Anterior cingulate cortex (tissue), 58 donors: ENCODE data around the gene CNOT1.
A peak's percentile ranks its signal among the peaks of the same experiment; 100 is the strongest.
"Not testable (repeated sequence)": the region's sequence is repeated elsewhere in the genome, so short reads cannot be mapped to it uniquely, and the experiment has no call there.

Experiments
- DNase-seq, 58 donors: peaks; one replicate each; lab custom pipeline; 2025; lab: John Stamatoyannopoulos, UW

Gene CNOT1

GRCh38 chr16:58639230-58639629, 9.6 kb upstream of the CNOT1 start:
- DNase-seq, result no peak

- no peak for DNase-seq
These were observed 8.8 kb upstream of the CNOT1 start for GRCh38 chr16:58638148-58639036.

- DNase-seq, result not testable (repeated sequence)
These were observed 7.4 kb upstream of the CNOT1 start for GRCh38 chr16:58637021-58637420.

GRCh38 chr16:58636466-58636865, 6.8 kb upstream of the CNOT1 start:
- DNase-seq, result no peak

- DNase-seq, result no peak
These were observed 5.9 kb upstream of the CNOT1 start for GRCh38 chr16:58635502-58635901.

GRCh38 chr16:58634265-58634802, 4.7 kb upstream of the CNOT1 start:
- DNase-seq, result no peak

- DNase-seq, result peak in 30 of 58 donors; percentile 5 to 63 (median 40)
These were observed 537 bp downstream of the CNOT1 start for GRCh38 chr16:58628845-58629732.

GRCh38 chr16:58624209-58624608, 5.4 kb downstream of the CNOT1 start:
- DNase-seq, result no peak

GRCh38 chr16:58620396-58620795, 9.2 kb downstream of the CNOT1 start:
- no peak for DNase-seq

GRCh38 chr16:58615280-58615679, 14.3 kb downstream of the CNOT1 start:
- no peak for DNase-seq

GRCh38 chr16:58614860-58615259, 14.8 kb downstream of the CNOT1 start:
- no peak for DNase-seq

- no peak for DNase-seq
These were observed 15.4 kb downstream of the CNOT1 start for GRCh38 chr16:58614212-58614611.

GRCh38 chr16:58612965-58613364, 16.7 kb downstream of the CNOT1 start:
- DNase-seq, result not testable (repeated sequence)

GRCh38 chr16:58608601-58609136, 21.0 kb downstream of the CNOT1 start:
- no peak for DNase-seq

- no peak for DNase-seq
These were observed 24.1 kb downstream of the CNOT1 start for GRCh38 chr16:58605562-58605961.

- DNase-seq, result no peak
These were observed 38.5 kb downstream of the CNOT1 start for GRCh38 chr16:58591083-58591482.

- DNase-seq, result no peak
These were observed 40.2 kb downstream of the CNOT1 start for GRCh38 chr16:58589326-58589905.

- no peak for DNase-seq
These were observed 41.2 kb downstream of the CNOT1 start for GRCh38 chr16:58588406-58588805.

- no peak for DNase-seq
These were observed 43.1 kb downstream of the CNOT1 start for GRCh38 chr16:58586340-58587030.
